IPS DF 4.7 (cell line): ENCODE data around the gene ADGRL3.

Source experiments
- DNase-seq: peaks from one replicate; pipeline ENCODE4 v3.0.0-alpha.2; 2013; ENCODE audit warnings: low spot score; ENCODE audit errors: extremely low read depth

ADGRL3 gene

GRCh38 chr4:61426229-61426628 lies 226.1 kb downstream of the ADGRL3 start:
- no peak for DNase-seq

GRCh38 chr4:61427099-61427817 lies 227.1 kb downstream of the ADGRL3 start:
- DNase-seq, result no peak

GRCh38 chr4:61427818-61428495 lies 227.8 kb downstream of the ADGRL3 start:
- no peak for DNase-seq

GRCh38 chr4:61428950-61429349 lies 228.8 kb downstream of the ADGRL3 start:
- DNase-seq, result no peak

- DNase-seq, result no peak
These were observed 231.0 kb downstream of the ADGRL3 start for GRCh38 chr4:61431131-61431530.

GRCh38 chr4:61437923-61438322 lies 237.8 kb downstream of the ADGRL3 start:
- no peak for DNase-seq

- DNase-seq, result no peak
These were observed 240.2 kb downstream of the ADGRL3 start for GRCh38 chr4:61440321-61440720.

GRCh38 chr4:61442936-61443335 lies 242.8 kb downstream of the ADGRL3 start:
- no peak for DNase-seq

GRCh38 chr4:61443813-61444510 lies 243.8 kb downstream of the ADGRL3 start:
- no peak for DNase-seq

GRCh38 chr4:61445374-61446063 lies 245.4 kb downstream of the ADGRL3 start:
- DNase-seq, result no peak

GRCh38 chr4:61446941-61447340 lies 246.8 kb downstream of the ADGRL3 start:
- DNase-seq, result no peak

GRCh38 chr4:61447918-61448317 lies 247.8 kb downstream of the ADGRL3 start:
- no peak for DNase-seq

GRCh38 chr4:61451935-61452334 lies 251.8 kb downstream of the ADGRL3 start:
- no peak for DNase-seq

- DNase-seq, result no peak
These were observed 261.8 kb downstream of the ADGRL3 start for GRCh38 chr4:61461956-61462355.

- no peak for DNase-seq
These were observed 262.6 kb downstream of the ADGRL3 start for GRCh38 chr4:61462451-61463326.

GRCh38 chr4:61468024-61468720 lies 268.0 kb downstream of the ADGRL3 start:
- no peak for DNase-seq

GRCh38 chr4:61473306-61473705 lies 273.2 kb downstream of the ADGRL3 start:
- no peak for DNase-seq

GRCh38 chr4:61478340-61478739 lies 278.2 kb downstream of the ADGRL3 start:
- DNase-seq, result no peak

- DNase-seq, result no peak
These were observed 284.9 kb downstream of the ADGRL3 start for GRCh38 chr4:61485056-61485455.

- DNase-seq, result no peak
These were observed 289.8 kb downstream of the ADGRL3 start for GRCh38 chr4:61489927-61490326.
